MM.1S (cell line): ENCODE measurements around the gene ARFGEF3.

Experiments
- EZH2 ChIP-seq: fragments of 300-600 bp; sonication (generic); optimal IDR thresholded peaks from 2 replicates; pipeline ENCODE3; 2017; ENCODE audit warnings: low read depth, mild to moderate bottlenecking, antibody characterized with exemption, low read length, mixed read lengths
- EZH2phosphoT487 ChIP-seq: fragments of 300-600 bp; sonication (generic); IDR thresholded peaks from 2 replicates; pipeline ENCODE4 v1.6.1; 2018; ENCODE audit warnings: antibody characterized with exemption, low read length
- TF ChIP-seq, protein P1 (sequence below): fragments of 300-600 bp; sonication (generic); IDR thresholded peaks from 2 replicates; pipeline ENCODE4 v1.5.1; 2016; ENCODE audit warnings: antibody characterized with exemption, low read length, mixed read lengths

DNA sequence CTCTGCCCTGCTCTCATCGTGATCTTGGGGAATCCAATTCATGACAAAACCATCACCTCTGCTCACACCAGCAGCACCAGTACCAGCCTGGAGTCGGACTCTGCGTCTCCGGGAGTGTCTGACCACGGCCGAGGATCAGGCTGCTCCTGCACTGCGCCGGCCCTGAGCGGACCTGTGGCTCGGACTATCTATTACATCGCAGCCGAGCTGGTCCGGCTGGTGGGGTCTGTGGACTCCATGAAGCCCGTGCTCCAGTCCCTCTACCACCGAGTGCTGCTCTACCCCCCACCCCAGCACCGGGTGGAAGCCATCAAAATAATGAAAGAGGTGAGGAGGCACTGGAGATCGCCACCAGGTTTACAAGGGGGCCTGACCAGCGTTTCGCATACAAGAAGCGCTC, 93.7 kb downstream of the ARFGEF3 start:
- TF ChIP-seq, protein P1, sequence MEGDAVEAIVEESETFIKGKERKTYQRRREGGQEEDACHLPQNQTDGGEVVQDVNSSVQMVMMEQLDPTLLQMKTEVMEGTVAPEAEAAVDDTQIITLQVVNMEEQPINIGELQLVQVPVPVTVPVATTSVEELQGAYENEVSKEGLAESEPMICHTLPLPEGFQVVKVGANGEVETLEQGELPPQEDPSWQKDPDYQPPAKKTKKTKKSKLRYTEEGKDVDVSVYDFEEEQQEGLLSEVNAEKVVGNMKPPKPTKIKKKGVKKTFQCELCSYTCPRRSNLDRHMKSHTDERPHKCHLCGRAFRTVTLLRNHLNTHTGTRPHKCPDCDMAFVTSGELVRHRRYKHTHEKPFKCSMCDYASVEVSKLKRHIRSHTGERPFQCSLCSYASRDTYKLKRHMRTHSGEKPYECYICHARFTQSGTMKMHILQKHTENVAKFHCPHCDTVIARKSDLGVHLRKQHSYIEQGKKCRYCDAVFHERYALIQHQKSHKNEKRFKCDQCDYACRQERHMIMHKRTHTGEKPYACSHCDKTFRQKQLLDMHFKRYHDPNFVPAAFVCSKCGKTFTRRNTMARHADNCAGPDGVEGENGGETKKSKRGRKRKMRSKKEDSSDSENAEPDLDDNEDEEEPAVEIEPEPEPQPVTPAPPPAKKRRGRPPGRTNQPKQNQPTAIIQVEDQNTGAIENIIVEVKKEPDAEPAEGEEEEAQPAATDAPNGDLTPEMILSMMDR, result no peak
- TF ChIP-seq EZH2 (no peak), EZH2phosphoT487 (no peak)
